B cell (primary cell): Measurements from ENCODE around the gene IL12B.
A peak's percentile ranks its signal among the peaks of the same experiment; 100 is the strongest.

Source experiments
- EZH2 ChIP-seq: IDR thresholded peaks from 2 replicates; pipeline ENCODE4 v1.6.1; 2012; ENCODE audit warnings: borderline replicate concordance, low read depth, mild to moderate bottlenecking, moderate library complexity, low read length; ENCODE audit not compliant: insufficient read depth, poor library complexity, severe bottlenecking
- TF ChIP-seq, protein P1 (sequence below): fragments of 200-600 bp; IDR thresholded peaks from one replicate; pipeline ENCODE4 v1.8.0; 2022; ENCODE audit warnings: antibody characterized with exemption, mild to moderate bottlenecking

DNA sequence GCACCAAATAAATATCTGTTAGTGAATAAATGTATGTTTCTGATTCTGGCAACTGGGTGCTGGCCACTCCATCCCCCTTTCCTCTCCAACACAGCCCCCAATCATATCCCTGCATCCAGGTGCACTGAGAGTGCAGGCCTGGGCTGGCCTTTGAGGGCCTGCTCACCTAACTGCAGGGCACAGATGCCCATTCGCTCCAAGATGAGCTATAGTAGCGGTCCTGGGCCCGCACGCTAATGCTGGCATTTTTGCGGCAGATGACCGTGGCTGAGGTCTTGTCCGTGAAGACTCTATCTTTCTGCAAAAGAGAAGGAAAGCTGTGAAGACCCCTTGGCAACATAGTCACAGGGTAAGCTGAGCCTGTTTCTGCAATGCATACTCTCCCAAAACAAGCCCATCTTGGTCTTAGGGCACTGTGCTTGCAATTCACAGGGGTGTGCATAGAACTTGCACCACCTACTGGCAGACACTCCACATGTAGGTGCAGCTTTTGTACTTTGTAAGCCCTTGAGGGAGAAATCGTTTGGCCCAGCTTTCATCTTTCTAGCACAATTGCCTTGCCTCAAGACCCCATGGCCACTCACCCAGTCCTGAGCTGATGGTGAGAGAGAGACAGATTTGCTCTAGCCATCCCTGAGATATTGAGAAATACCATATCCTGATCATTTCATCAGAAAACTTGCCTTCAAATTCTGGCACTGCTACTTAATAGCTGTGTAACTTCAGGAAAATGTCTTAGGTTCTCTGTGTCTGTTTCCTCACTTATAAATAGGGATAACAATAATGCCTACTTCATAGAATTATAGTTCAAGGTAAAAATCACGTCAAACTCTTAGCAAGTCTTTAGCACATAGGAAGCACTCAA is 13.5 kb downstream of the IL12B start:
- TF ChIP-seq EZH2 = no peak
- TF ChIP-seq, protein P1, sequence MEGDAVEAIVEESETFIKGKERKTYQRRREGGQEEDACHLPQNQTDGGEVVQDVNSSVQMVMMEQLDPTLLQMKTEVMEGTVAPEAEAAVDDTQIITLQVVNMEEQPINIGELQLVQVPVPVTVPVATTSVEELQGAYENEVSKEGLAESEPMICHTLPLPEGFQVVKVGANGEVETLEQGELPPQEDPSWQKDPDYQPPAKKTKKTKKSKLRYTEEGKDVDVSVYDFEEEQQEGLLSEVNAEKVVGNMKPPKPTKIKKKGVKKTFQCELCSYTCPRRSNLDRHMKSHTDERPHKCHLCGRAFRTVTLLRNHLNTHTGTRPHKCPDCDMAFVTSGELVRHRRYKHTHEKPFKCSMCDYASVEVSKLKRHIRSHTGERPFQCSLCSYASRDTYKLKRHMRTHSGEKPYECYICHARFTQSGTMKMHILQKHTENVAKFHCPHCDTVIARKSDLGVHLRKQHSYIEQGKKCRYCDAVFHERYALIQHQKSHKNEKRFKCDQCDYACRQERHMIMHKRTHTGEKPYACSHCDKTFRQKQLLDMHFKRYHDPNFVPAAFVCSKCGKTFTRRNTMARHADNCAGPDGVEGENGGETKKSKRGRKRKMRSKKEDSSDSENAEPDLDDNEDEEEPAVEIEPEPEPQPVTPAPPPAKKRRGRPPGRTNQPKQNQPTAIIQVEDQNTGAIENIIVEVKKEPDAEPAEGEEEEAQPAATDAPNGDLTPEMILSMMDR = peak; percentile 52
